Activated CD4-positive, alpha-beta T cell treated with anti-CD3 and anti-CD28 coated beads for 36 hours (primary cell): Measurements from ENCODE around the gene SYP. TPM values are rescaled to one million over a fixed set of nuclear protein-coding genes. Genes with fewer than 3 reads are reported as not detected.
"Not testable (repeated sequence)": the region's sequence is repeated elsewhere in the genome, so short reads cannot be mapped to it uniquely, and the experiment has no call there.

Experiments used
- ATAC-seq: fragments of 200-7000 bp; cut with Tn5 transposase; one replicate; pipeline ENCODE4 v1.10.0; 2021; ENCODE audit warnings: mild to moderate bottlenecking, moderate library complexity
- CTCF ChIA-PET: fragments of 350-600 bp; sonication (Branson Sonifier 250); formaldehyde crosslinking; loops from one replicate; lab custom pipeline; 2021; ENCODE audit warnings: antibody characterized with exemption; lab: Charles Lee
- POLR2A ChIA-PET: fragments of 350-600 bp; sonication (Branson Sonifier 250); formaldehyde crosslinking; loops from one replicate; lab custom pipeline; 2021; ENCODE audit warnings: antibody characterized with exemption, inconsistent platforms; lab: Charles Lee
- DNase-seq: peaks from one replicate; pipeline ENCODE4 v3.0.0-alpha.2; 2020
- H3K27ac Mint-ChIP-seq: one replicate; pipeline ENCODE4 v1.8.0; 2021; ENCODE audit warnings: mixed read lengths
- H3K27me3 Mint-ChIP-seq: one replicate; pipeline ENCODE4 v1.8.0; 2021; ENCODE audit warnings: mixed read lengths
- H3K36me3 Mint-ChIP-seq: one replicate; pipeline ENCODE4 v1.8.0; 2021; ENCODE audit warnings: low read depth, mixed read lengths
- H3K4me1 Mint-ChIP-seq: one replicate; pipeline ENCODE4 v1.8.0; 2021; ENCODE audit warnings: mixed read lengths
- H3K4me3 Mint-ChIP-seq: one replicate; pipeline ENCODE4 v1.8.0; 2021; ENCODE audit warnings: mild to moderate bottlenecking, moderate library complexity, mixed read lengths
- H3K9me3 Mint-ChIP-seq: one replicate; pipeline ENCODE4 v1.8.0; 2021; ENCODE audit warnings: low read depth, mixed read lengths
- intact Hi-C, 2 experiments: fragments of 100-400 bp; cut with DNase I in 1 of 2; cut with micrococcal nuclease in 1 of 2; formaldehyde crosslinking; loops; one replicate each; pipeline versions ENCODE4 v1.14.2 to v1.15.1; 2022 to 2024; cut with DNase I, micrococcal nuclease
- total RNA-seq, 2 experiments: library from RNA; stranded (reverse); gene quantifications; one replicate each; pipeline ENCODE4 v1.2.3, GENCODE V29; 2021

SYP gene
- total RNA-seq, 2 experiments from 2014 or later: 7.2 to 8.5 TPM

- Mint-ChIP-seq H3K36me3 (peaks cover 57% of the 10 kb centered on the region), H3K9me3 (no peaks in the 10 kb centered on the region), H3K27me3 (no peaks in the 10 kb centered on the region), H3K27ac (no peak overlapping the region), H3K4me1 (peaks cover 18% of the 10 kb centered on the region), H3K4me3 (no peak overlapping the region)
- ATAC-seq: peak; percentile 47
- POLR2A ChIA-PET: no interaction called here
- DNase-seq: no peak
- CTCF ChIA-PET: interaction anchor here (0.7 kb wide), 1 partner anchor 16 kb away, joined by 3 read pairs; no protein-coding TSS in a partner anchor
- intact Hi-C loops: loop anchor here in 1 of 2 experiments (10.0 kb wide), 1 partner anchor 603 kb away; the partner anchor contains the start of gene RBM3
These were observed 22.6 kb downstream of the SYP start for GRCh38 chrX:49177338-49177833.

- Mint-ChIP-seq H3K4me3 (no peak overlapping the region), H3K9me3 (no peaks in the 10 kb centered on the region), H3K36me3 (peaks cover 52% of the 10 kb centered on the region), H3K27me3 (no peaks in the 10 kb centered on the region), H3K4me1 (peaks cover 18% of the 10 kb centered on the region), H3K27ac (no peak overlapping the region)
- ChIA-PET POLR2A (no interaction called here), CTCF (interaction anchor here (0.7 kb wide), 1 partner anchor 16 kb away, joined by 3 read pairs; no protein-coding TSS in a partner anchor)
- intact Hi-C loops: loop anchor here in 1 of 2 experiments (10.0 kb wide), 1 partner anchor 602 kb away; the partner anchor contains the start of gene RBM3
- DNase-seq (no peak), ATAC-seq (no peak)
These were observed 23.3 kb downstream of the SYP start for GRCh38 chrX:49176421-49177326.

GRCh38 chrX:49175435-49176274 is 24.3 kb downstream of the SYP start:
- no peak for DNase-seq
- no peaks in the 10 kb centered on the region for H3K9me3 Mint-ChIP-seq

GRCh38 chrX:49174723-49175122 is 25.3 kb downstream of the SYP start:
- DNase-seq: no peak
- H3K27ac Mint-ChIP-seq: peak overlapping the region; percentile 14
- H3K36me3 Mint-ChIP-seq: peaks cover 45% of the 10 kb centered on the region
- peak overlapping the region; percentile 37 for H3K4me3 Mint-ChIP-seq
- intact Hi-C loops: loop anchor here in 1 of 2 experiments (5.0 to 10.0 kb wide), 2 partner anchors 257 to 600 kb away; partner anchors contain the start of genes PIM2 and RBM3
- POLR2A ChIA-PET: no interaction called here
- H3K4me1 Mint-ChIP-seq: peaks cover 18% of the 10 kb centered on the region
- H3K9me3 Mint-ChIP-seq: no peaks in the 10 kb centered on the region
- CTCF ChIA-PET: interaction anchor here (1.0 kb wide), 1 partner anchor 16 kb away, joined by 3 read pairs; no protein-coding TSS in a partner anchor
- ATAC-seq: no peak
- H3K27me3 Mint-ChIP-seq: no peaks in the 10 kb centered on the region

More at GRCh38 chrX:49175435-49176274, 24.3 kb downstream of the SYP start:
- Mint-ChIP-seq H3K27me3 (no peaks in the 10 kb centered on the region), H3K4me1 (peaks cover 18% of the 10 kb centered on the region), H3K27ac (no peak overlapping the region), H3K36me3 (peaks cover 50% of the 10 kb centered on the region), H3K4me3 (no peak overlapping the region)
- ChIA-PET POLR2A (no interaction called here), CTCF (interaction anchor here (1.0 kb wide), 1 partner anchor 17 kb away, joined by 3 read pairs; no protein-coding TSS in a partner anchor)
- ATAC-seq: no peak
- intact Hi-C loops: loop anchor here in 1 of 2 experiments (10.0 kb wide), 1 partner anchor 601 kb away; the partner anchor contains the start of gene RBM3

GRCh38 chrX:49173544-49173943 is 26.4 kb downstream of the SYP start:
- H3K27ac Mint-ChIP-seq, DNase-seq, H3K27me3 Mint-ChIP-seq, H3K9me3 Mint-ChIP-seq, POLR2A ChIA-PET, ATAC-seq: not testable (repeated sequence)
- intact Hi-C loops: loop anchor here in 1 of 2 experiments (5.0 to 10.0 kb wide), 2 partner anchors 256 to 599 kb away; partner anchors contain the start of genes PIM2 and RBM3
- peak overlapping the region; percentile 88 for H3K4me3 Mint-ChIP-seq
- peaks cover 38% of the 10 kb centered on the region for H3K36me3 Mint-ChIP-seq
- CTCF ChIA-PET: interaction anchor here (0.8 kb wide), 1 partner anchor 11 kb away, joined by 3 read pairs; no protein-coding TSS in a partner anchor
- peaks cover 23% of the 10 kb centered on the region for H3K4me1 Mint-ChIP-seq

GRCh38 chrX:49172280-49172780 is 27.7 kb downstream of the SYP start:
- ChIA-PET CTCF (interaction anchor here (0.7 to 0.8 kb wide), 3 partner anchors 12 to 495 kb away, joined by 3 to 5 read pairs (median 3); no protein-coding TSS in a partner anchor), POLR2A (interaction anchor here (1.0 kb wide), 2 partner anchors 12 to 18 kb away, joined by 3 to 4 read pairs; no protein-coding TSS in a partner anchor)
- H3K27ac Mint-ChIP-seq: peak overlapping the region; percentile 93
- peaks cover 31% of the 10 kb centered on the region for H3K4me1 Mint-ChIP-seq
- intact Hi-C loops: loop anchor here in 1 of 2 experiments (1.0 to 10.0 kb wide), 4 partner anchors 12 to 598 kb away; partner anchors contain the start of genes PIM2, PPP1R3F and RBM3
- ATAC-seq (peak; percentile 78), DNase-seq (peak; percentile 85)
- H3K36me3 Mint-ChIP-seq: peaks cover 34% of the 10 kb centered on the region
- H3K9me3 Mint-ChIP-seq: no peaks in the 10 kb centered on the region
- no peaks in the 10 kb centered on the region for H3K27me3 Mint-ChIP-seq
- H3K4me3 Mint-ChIP-seq: peak overlapping the region; percentile 88

- no peaks in the 10 kb centered on the region for H3K27me3 Mint-ChIP-seq
- no peaks in the 10 kb centered on the region for H3K9me3 Mint-ChIP-seq
- ChIA-PET POLR2A (interaction anchor here (0.6 to 1.0 kb wide), 4 partner anchors 13 to 19 kb away, joined by 3 to 6 read pairs (median 4); no protein-coding TSS in a partner anchor), CTCF (interaction anchor here (0.7 to 0.9 kb wide), 4 partner anchors 12 to 495 kb away, joined by 3 to 5 read pairs (median 4); no protein-coding TSS in a partner anchor)
- H3K4me1 Mint-ChIP-seq: peaks cover 31% of the 10 kb centered on the region
- DNase-seq (peak; percentile 88), ATAC-seq (peak; percentile 65)
- intact Hi-C loops: loop anchor here in 1 of 2 experiments (1.0 to 10.0 kb wide), 5 partner anchors 12 to 597 kb away; partner anchors contain the start of genes PIM2, PPP1R3F and RBM3
- H3K27ac Mint-ChIP-seq: peak within 1 kb of the TSS; percentile 93
- peak within 1 kb of the TSS; percentile 88 for H3K4me3 Mint-ChIP-seq
- peaks cover 33% of the 10 kb centered on the region for H3K36me3 Mint-ChIP-seq
These were observed 28.2 kb downstream of the SYP start, which contains the start of gene PLP2 for GRCh38 chrX:49171752-49172279. Gene PLP2 (plus strand): TSS chrX:49171898. CDS start chrX:49172001, 103 bp downstream.

GRCh38 chrX:49167740-49168108 is 32.3 kb downstream of the SYP start:
- intact Hi-C loops: loop anchor here (2.0 to 10.0 kb wide), 3 partner anchors 45 to 165 kb away; partner anchors contain the start of genes GPKOW (in 1 of the 2) and GRIPAP1 (in 1 of the 2)
- ChIA-PET CTCF (interaction anchor here (0.8 to 1.7 kb wide), 2 partner anchors 13 to 25 kb away, joined by 4 to 8 read pairs; no protein-coding TSS in a partner anchor), POLR2A (interaction anchor here (0.6 to 0.8 kb wide), 2 partner anchors 15 to 110 kb away, joined by 3 read pairs; no protein-coding TSS in a partner anchor)
- Mint-ChIP-seq H3K4me3 (peak overlapping the region; percentile 81), H3K9me3 (no peaks in the 10 kb centered on the region), H3K36me3 (peaks cover 2% of the 10 kb centered on the region), H3K27me3 (no peaks in the 10 kb centered on the region), H3K27ac (peak overlapping the region; percentile 92), H3K4me1 (peaks cover 34% of the 10 kb centered on the region)
- ATAC-seq (no peak), DNase-seq (no peak)

- Mint-ChIP-seq H3K27ac (peak overlapping the region; percentile 92), H3K27me3 (no peaks in the 10 kb centered on the region), H3K4me1 (peaks cover 32% of the 10 kb centered on the region), H3K36me3 (no peaks in the 10 kb centered on the region), H3K9me3 (no peaks in the 10 kb centered on the region), H3K4me3 (peak overlapping the region; percentile 81)
- POLR2A ChIA-PET: interaction anchor here (0.6 to 0.8 kb wide), 2 partner anchors 16 to 111 kb away, joined by 3 read pairs; no protein-coding TSS in a partner anchor
- DNase-seq (peak; percentile 82), ATAC-seq (peak; percentile 19)
- intact Hi-C loops: loop anchor here (1.0 to 10.0 kb wide), 4 partner anchors 45 to 471 kb away; partner anchors contain the start of genes GPKOW (in 1 of the 2), GRIPAP1 (in 1 of the 2) and SUV39H1 (in 1 of the 2)
- CTCF ChIA-PET: interaction anchor here (1.4 to 1.7 kb wide), 2 partner anchors 26 to 165 kb away, joined by 4 to 8 read pairs; partner anchors contain the start of gene GRIPAP1
These were observed 32.9 kb downstream of the SYP start for GRCh38 chrX:49166914-49167739.
